Nucleus accumbens (tissue), 56 donors: ENCODE measurements around the gene GP1BA.

Experiments used
- DNase-seq, 56 donors: peaks; one replicate each; lab custom pipeline; 2025; lab: John Stamatoyannopoulos, UW

Gene GP1BA

DNA sequence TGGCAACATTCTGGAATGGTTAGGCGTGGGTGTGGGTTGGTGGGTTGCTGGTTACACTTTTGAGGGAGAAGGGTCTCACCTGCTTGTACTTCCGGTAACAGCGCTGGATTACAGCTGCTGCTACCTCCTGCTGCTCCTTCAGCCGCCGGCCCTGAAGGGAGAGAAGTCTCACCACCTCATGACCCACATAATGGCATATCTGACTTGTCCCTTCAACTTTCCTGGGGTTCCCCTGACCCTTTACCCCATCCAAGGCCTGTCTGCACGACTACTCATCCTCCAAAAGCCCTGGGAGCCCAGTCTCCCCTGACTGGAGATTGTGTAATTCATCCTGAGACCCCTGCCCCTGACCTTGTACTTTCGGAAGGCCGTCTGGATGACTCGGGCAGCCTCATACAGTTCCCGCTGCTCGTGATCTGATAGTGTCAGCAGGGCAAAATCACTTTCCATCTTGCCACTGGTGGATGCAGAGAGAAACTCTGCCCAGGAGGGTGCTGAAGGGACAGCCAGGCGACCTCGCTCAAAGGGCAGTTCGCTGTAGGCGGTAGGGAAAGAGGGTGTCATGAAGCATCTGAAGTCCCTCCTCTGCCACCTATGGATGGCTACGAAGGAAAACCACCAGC is 37.6 kb downstream of the GP1BA start:
- DNase-seq = no peak

DNA sequence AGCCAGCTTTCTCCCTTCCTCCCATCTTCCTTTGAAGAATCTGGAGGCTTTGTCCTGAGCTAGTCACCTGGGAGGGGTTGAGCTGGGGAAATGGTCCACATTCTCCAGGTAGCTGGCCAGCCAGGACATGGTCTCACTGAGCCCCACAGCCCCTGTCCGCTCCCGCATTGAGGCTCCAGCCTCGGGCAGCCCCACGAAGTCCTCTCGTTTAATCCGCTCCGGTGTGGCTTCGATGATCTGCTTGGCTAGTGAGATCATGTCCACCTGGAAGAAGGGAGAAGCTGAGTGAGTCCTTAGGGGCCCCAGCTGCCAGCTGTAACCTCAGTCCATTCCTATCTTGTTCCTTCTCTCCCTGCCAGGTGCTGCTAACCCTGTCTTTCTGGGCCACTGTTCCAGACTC is 38.2 kb downstream of the GP1BA start:
- no peak for DNase-seq

DNA sequence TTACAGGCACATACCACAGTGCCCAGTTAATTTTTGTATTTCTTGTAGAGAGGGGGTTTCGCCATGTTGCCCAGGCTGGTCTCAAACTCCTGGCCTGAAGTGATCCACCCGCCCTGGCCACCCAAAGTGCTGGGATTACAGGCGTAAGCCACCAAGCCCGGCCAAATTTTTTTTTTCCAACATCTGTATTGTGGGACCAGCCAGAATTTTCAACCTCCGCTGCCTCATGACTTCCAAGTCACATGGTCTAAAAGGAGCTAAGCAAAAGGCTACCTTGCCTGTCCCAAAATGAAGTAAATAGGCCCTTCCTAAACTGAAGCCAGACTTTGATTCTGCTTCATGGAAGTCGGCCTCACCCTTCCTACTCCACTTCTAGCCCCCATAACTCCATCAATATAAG is 39.7 kb downstream of the GP1BA start:
- DNase-seq = no peak

DNA sequence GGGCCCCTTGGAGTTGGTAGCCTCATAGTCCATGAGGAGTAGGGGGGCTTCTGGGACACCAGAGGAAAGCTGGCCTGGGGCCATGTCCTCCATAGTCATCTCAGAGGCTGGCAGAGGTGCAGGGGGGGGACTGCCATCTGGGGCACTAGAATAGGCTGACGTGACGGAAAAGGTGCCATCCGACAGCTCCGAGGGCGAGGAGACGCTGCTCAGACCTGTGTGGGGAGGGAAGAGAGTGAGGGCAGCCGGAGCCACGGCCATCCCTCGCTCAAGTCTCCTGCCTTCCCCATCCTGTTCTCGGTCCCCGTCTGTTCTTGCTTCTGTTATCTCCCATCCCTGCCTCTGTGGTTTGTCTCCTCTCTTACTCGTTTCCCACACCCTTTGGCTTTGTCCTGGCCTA is 40.2 kb downstream of the GP1BA start:
- DNase-seq = no peak

DNA sequence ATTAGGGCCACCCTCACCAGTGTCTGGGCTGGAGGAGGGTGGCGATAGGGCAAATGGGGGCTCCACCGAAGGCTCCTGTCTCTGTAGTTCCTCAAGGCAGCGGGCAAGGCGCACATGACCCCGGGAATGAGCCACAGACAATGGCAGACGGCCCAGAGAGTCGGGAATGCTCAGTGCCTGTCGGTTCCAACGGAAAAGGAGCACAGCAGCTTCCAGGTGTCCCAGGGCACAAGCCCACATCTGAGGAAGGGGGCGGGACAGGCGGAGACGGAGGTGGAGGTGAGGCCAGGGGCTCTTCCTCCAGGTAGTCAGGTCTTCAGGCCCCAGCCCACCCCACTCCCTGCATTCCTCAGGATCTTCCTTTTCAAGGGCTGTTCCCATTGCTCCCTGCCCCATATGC is 40.7 kb downstream of the GP1BA start:
- no peak for DNase-seq

DNA sequence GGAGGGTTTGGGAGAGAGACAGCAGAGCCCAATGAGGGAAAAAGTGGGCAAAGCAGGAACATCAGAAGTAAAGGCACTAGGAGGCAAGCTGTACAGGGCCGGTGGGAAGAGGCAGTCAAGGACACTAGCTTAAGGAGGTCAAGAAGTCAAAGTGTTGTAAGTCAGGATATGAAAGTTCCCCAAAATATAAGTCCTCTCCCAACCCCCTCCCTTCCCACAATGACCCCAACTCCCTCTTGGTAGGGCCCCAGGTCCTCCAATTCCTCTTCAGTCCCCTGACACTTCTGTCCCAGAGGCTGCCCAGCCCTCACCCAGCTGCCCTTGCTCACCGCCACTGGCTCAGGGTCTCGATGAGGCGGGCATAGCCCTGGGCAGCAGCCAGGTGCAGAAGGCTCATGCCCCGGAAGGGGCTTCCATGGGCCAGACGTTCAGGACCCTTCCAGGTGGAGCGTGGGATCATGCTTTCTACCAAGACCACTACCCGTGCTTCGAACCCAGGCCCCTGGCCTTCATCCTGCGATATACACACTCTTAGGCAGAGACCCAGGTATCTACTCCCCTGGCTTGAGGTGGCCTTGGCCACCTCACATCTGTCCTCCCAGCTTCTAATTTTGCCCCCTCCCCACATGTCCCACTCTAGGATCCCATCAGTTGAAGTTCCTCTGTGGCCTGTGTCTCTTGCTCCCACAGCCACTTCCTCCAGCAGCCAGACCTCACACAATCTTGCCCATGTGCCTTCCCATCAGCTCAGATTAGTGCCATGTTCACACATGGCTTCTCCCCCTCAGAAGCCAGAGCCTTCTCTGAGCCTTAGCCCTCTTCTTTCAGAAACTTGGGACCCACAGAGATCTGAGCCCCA is 41.4 kb downstream of the GP1BA start:
- DNase-seq = no peak

DNA sequence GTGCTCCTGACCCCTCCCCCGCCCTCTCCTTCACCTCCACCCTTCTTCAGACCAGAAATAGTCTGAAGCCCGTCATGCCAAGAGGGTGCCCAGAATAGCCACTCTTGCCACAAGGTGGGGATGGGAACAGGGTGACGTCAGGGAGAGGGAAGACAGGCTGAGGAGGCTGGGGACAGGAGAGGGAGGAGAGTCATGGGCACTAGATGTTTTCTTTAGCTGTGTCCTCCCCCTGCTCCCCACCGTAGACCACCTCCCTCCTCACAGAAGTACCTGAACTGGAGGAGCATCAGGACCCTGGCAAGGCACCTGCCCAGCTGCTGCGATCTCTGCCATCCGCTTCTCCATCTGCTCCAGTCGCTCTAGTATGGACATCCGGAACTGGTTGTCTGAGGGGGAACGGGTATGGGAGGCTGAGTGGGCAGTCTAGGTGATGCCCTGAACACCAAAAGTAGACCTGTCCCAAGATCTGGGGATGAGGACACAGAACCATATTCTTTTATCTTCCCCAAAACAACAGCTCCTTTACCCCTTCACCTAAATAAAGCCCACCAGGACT is 42.1 kb downstream of the GP1BA start:
- DNase-seq = no peak

DNA sequence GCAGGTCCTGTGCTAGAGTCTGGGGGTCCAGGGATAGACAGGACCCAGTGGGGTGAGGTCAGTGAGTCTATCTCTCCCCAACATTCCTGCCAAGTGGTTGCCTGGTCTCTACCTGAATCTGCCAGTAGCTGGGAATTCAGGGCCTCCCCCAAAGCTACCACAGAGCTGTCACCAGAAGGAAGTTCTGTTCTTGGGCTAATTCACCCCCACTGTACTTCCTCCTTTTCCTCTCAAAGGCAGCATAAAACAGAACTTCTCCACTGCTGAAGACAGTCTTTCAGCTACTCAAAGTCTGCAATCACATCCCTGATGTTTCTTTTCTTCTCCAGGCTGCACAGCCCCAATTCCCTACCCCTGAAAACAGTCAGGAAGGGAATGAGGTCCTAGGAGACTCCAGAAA is 46.6 kb downstream of the GP1BA start:
- DNase-seq = no peak

DNA sequence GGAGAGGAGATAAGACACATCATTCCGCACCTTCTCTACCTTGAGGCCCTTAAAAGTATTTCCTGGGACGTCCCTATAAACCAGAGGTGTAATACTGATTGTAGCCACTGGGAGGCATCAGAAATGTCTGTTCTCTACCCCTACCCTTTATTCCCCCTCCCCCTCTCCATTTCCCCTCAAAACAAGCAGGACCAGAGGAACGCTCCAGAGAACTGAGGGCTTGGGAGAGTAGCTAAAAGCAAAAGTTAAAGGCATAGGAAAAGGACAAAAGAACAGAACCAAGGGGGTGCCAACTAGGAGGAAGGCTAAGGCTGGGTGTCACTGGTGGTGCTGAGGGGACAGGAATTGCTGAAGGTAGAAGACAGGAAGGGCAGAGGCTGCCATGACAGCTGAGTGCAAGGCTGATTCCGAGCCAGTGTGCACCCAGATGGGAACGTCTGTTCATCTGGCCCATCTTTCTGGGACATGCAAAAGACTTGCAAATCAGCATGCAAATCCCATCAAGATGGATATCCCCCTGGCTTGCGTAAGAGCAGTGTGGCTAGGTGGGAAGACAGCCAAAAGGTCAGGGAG is 48.7 kb downstream of the GP1BA start:
- DNase-seq = peak in 6 of 56 donors; percentile 5 to 22 (median 13)

DNA sequence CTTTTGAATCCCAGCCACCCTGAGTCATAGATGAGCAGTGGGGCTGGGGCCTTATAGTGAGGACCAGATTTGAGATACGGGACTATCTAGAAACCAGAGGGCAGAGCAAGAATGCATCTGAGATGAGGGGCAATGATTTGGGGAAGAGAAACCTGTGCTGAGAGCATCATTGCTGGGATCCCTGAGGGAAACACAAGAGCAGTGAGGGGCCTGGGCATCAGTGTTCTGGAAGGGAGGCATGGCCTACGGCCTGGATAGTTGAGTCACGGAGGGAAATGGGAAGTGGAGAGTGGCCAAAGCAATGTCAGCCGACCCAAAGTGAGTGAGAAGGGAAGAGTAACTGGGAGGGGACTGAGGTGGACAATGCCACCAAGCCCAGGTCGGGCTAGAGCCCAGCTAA is 50.2 kb downstream of the GP1BA start:
- DNase-seq = no peak
